ENCODE measurements around the gene CDHR5. TPM values are rescaled to one million over a fixed set of nuclear protein-coding genes. Genes with fewer than 3 reads are reported as not detected.
A peak's percentile ranks its signal among the peaks of the same experiment; 100 is the strongest.

Gene CDHR5
- total and polyA plus RNA-seq, 7 experiments from 2014 or later: not detected

GRCh38 chr11:620935-621814, 3.6 kb downstream of the CDHR5 start:
- H3K36me3 Mint-ChIP-seq: no peaks in the 10 kb centered on the region
- H3K4me3 ChIP-seq (ENCODE audit: low read length): no peak overlapping the region
- H3K4me1 Mint-ChIP-seq: peaks cover 0 to 8% (median 3%) of the 10 kb centered on the region in 7 donors
- no peaks in the 10 kb centered on the region for H3K9me3 Mint-ChIP-seq
- H3K36me3 ChIP-seq (ENCODE audit: control insufficient read depth in 2 of 3, insufficient read depth in 3 of 3, low read length in 3 of 3): no peaks in the 10 kb centered on the region
- no peak overlapping the region for H3K27ac Mint-ChIP-seq
- peaks cover 0 to 5% (median 0%) of the 10 kb centered on the region in 5 donors for H3K27me3 Mint-ChIP-seq
- intact Hi-C loops (cut with micrococcal nuclease): no loop called here
- no peak overlapping the region for H3K27ac ChIP-seq (ENCODE audit: low read depth, low read length)
- H3K27me3 ChIP-seq (ENCODE audit: control insufficient read depth in 2 of 2, insufficient read depth in 2 of 2, low read length in 2 of 2): no peaks in the 10 kb centered on the region
- no peaks in the 10 kb centered on the region for H3K9me3 ChIP-seq (ENCODE audit: control insufficient read depth in 2 of 3, low read length in 3 of 3)
- DNase-seq: peak in 1 of 9 donors; percentile 5
- no peaks in the 10 kb centered on the region for H3K4me1 ChIP-seq (ENCODE audit: control insufficient read depth in 2 of 2, insufficient read depth in 2 of 2, low read length in 2 of 2)
- ChIA-PET POLR2A (no interaction called here), CTCF (no interaction called here)
- H3K4me3 Mint-ChIP-seq: no peak overlapping the region
- peak; percentile 13 for ATAC-seq

GRCh38 chr11:620201-620600, 4.6 kb downstream of the CDHR5 start:
- ChIA-PET CTCF (no interaction called here), POLR2A (interaction anchor here (0.6 kb wide), 1 partner anchor 394 kb away, joined by 3 read pairs; no protein-coding TSS in a partner anchor)
- no peak overlapping the region for H3K4me3 Mint-ChIP-seq
- Histone ChIP-seq H3K27ac (ENCODE audit: low read depth, low read length) (no peak overlapping the region), H3K27me3 (ENCODE audit: control insufficient read depth in 2 of 2, insufficient read depth in 2 of 2, low read length in 2 of 2) (no peaks in the 10 kb centered on the region), H3K36me3 (ENCODE audit: control insufficient read depth in 2 of 3, insufficient read depth in 3 of 3, low read length in 3 of 3) (peaks cover 0 to 7% (median 0%) of the 10 kb centered on the region in 3 experiments), H3K4me1 (ENCODE audit: control insufficient read depth in 2 of 2, insufficient read depth in 2 of 2, low read length in 2 of 2) (peaks cover 0 to under 1% of the 10 kb centered on the region in 2 donors), H3K9me3 (ENCODE audit: control insufficient read depth in 2 of 3, low read length in 3 of 3) (no peaks in the 10 kb centered on the region), H3K4me3 (ENCODE audit: low read length) (no peak overlapping the region)
- peaks cover 0 to 5% (median 0%) of the 10 kb centered on the region in 5 donors for H3K27me3 Mint-ChIP-seq
- no peak overlapping the region for H3K27ac Mint-ChIP-seq
- DNase-seq (no peak), ATAC-seq (no peak)
- peaks cover 0 to 5% (median 0%) of the 10 kb centered on the region in 5 donors for H3K36me3 Mint-ChIP-seq
- H3K9me3 Mint-ChIP-seq: peaks cover 0 to 2% (median 0%) of the 10 kb centered on the region in 11 donors
- intact Hi-C loops (cut with micrococcal nuclease): no loop called here
- H3K4me1 Mint-ChIP-seq: peaks cover 0 to 10% (median 7%) of the 10 kb centered on the region in 7 donors

- H3K9me3 Mint-ChIP-seq: peaks cover 0 to 2% (median 0%) of the 10 kb centered on the region in 11 donors
- H3K27me3 ChIP-seq (ENCODE audit: control insufficient read depth in 2 of 2, insufficient read depth in 2 of 2, low read length in 2 of 2): no peaks in the 10 kb centered on the region
- peaks cover 0 to 5% (median 0%) of the 10 kb centered on the region in 5 donors for H3K36me3 Mint-ChIP-seq
- H3K4me1 Mint-ChIP-seq: peaks cover 0 to 10% (median 8%) of the 10 kb centered on the region in 7 donors
- no peak overlapping the region for H3K4me3 Mint-ChIP-seq
- H3K27ac ChIP-seq (ENCODE audit: low read depth, low read length): no peak overlapping the region
- CTCF ChIA-PET: no interaction called here
- peaks cover 0 to 5% (median 0%) of the 10 kb centered on the region in 5 donors for H3K27me3 Mint-ChIP-seq
- no peak overlapping the region for H3K4me3 ChIP-seq (ENCODE audit: low read length)
- DNase-seq: no peak
- peaks cover 0 to 6% of the 10 kb centered on the region in 2 donors for H3K4me1 ChIP-seq (ENCODE audit: control insufficient read depth in 2 of 2, insufficient read depth in 2 of 2, low read length in 2 of 2)
- no peak for ATAC-seq
- POLR2A ChIA-PET: interaction anchor here (0.6 kb wide), 1 partner anchor 393 kb away, joined by 3 read pairs; no protein-coding TSS in a partner anchor
- intact Hi-C loops (cut with micrococcal nuclease): no loop called here
- no peak overlapping the region for H3K27ac Mint-ChIP-seq
- peaks cover 0 to 8% (median 0%) of the 10 kb centered on the region in 3 experiments for H3K36me3 ChIP-seq (ENCODE audit: control insufficient read depth in 2 of 3, insufficient read depth in 3 of 3, low read length in 3 of 3)
- no peaks in the 10 kb centered on the region for H3K9me3 ChIP-seq (ENCODE audit: control insufficient read depth in 2 of 3, low read length in 3 of 3)
Measured at GRCh38 chr11:619628-620050, 5.1 kb downstream of the CDHR5 start.

DNA sequence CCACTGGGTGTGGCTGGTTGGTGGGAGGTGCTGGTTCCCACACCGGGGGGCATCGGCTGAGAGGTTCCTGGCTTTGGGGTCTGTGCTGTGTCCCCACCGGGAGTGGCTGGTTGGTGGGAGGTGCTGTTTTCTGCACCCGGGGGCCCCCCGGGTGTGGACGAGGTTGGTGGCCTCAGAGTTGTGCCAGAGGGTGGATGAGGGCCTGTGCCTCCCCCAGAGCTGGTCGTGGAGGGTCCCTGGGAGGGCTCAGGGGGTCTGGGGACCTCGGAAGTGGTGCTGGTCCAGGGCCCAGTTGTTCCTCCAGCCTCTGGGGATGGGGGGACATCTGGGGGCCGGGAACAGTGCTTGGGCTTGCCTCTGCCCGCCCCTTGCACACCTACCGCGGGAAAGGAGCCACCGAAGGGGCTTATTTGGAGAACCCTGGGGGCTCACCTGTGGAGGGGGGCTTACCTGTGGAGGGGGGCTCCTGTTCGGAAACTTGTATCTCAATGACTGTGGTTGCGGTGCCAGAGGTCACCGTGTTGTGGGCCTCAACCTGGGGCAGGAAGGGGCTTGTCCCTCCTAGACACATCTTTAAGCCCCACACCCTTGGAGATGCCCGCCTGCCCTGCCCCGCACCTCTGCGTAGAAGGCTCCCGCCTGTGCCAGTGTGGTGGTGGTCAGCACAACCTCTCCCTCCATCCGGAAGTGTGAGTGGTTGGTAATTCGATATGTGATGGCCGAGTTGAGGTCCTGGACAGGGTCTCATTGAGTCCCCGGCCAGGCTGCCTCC, 5.7 kb downstream of the CDHR5 start:
- peaks cover 0 to 5% (median 0%) of the 10 kb centered on the region in 5 donors for H3K27me3 Mint-ChIP-seq
- no peak overlapping the region for H3K4me3 Mint-ChIP-seq
- H3K27me3 ChIP-seq (ENCODE audit: control insufficient read depth in 2 of 2, insufficient read depth in 2 of 2, low read length in 2 of 2): no peaks in the 10 kb centered on the region
- DNase-seq: peak in 1 of 9 donors; percentile 5
- H3K9me3 ChIP-seq (ENCODE audit: control insufficient read depth in 2 of 3, low read length in 3 of 3): no peaks in the 10 kb centered on the region
- H3K27ac Mint-ChIP-seq: no peak overlapping the region
- H3K4me3 ChIP-seq (ENCODE audit: low read length): no peak overlapping the region
- POLR2A ChIA-PET: no interaction called here
- no peak for ATAC-seq
- H3K4me1 ChIP-seq (ENCODE audit: control insufficient read depth in 2 of 2, insufficient read depth in 2 of 2, low read length in 2 of 2): peaks cover 5 to 12% of the 10 kb centered on the region in 2 donors
- H3K4me1 Mint-ChIP-seq: peaks cover 0 to 15% (median 12%) of the 10 kb centered on the region in 7 donors
- intact Hi-C loops (cut with micrococcal nuclease): no loop called here
- H3K36me3 ChIP-seq (ENCODE audit: control insufficient read depth in 2 of 3, insufficient read depth in 3 of 3, low read length in 3 of 3): peaks cover 0 to 8% (median 0%) of the 10 kb centered on the region in 3 experiments
- peaks cover 0 to 11% (median 0%) of the 10 kb centered on the region in 5 donors for H3K36me3 Mint-ChIP-seq
- CTCF ChIA-PET: no interaction called here
- H3K9me3 Mint-ChIP-seq: peaks cover 0 to 2% (median 0%) of the 10 kb centered on the region in 11 donors
- H3K27ac ChIP-seq (ENCODE audit: low read depth, low read length): no peak overlapping the region

DNA sequence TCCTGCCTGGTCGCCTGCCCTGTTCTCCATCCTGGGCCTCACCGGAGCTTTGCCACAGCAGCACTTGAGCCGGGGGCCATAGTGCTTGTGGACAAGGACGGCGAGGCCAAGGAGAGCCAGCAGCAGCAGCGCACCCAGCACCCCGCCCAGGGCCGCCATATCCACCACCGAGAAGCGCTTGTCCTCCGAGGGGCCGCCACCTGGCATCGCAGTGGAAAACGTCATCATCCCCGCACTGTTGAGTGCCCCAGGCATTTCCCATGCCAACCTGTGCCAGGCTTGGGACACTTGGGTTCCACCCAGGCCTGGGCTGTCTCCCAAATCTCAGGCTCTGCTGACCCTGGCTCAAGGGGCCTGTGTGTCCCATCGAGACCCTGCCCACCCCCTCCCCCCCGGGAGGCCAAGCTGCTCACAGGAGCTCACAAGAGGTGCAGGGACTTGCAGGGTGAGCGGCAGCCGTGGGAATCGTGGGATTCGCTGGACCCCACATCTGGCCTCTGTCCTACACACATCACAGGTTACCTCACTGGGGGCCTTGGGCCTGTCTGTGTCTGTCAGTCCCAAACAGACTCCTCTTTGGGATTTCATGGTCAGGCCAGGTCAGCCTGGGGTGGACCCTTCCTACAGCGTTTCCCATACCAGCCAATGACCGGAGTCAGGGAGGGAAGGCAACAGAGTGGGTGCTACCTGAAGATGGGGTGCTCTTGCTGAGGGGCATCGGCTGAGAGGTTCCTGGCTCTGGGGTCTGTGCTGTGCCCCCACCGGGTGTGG, 6.7 kb downstream of the CDHR5 start:
- Histone ChIP-seq H3K9me3 (ENCODE audit: control insufficient read depth in 2 of 3, low read length in 3 of 3) (no peaks in the 10 kb centered on the region), H3K27me3 (ENCODE audit: control insufficient read depth in 2 of 2, insufficient read depth in 2 of 2, low read length in 2 of 2) (no peaks in the 10 kb centered on the region), H3K27ac (ENCODE audit: low read depth, low read length) (no peak overlapping the region), H3K4me3 (ENCODE audit: low read length) (no peak overlapping the region), H3K4me1 (ENCODE audit: control insufficient read depth in 2 of 2, insufficient read depth in 2 of 2, low read length in 2 of 2) (peaks cover 8 to 20% of the 10 kb centered on the region in 2 donors), H3K36me3 (ENCODE audit: control insufficient read depth in 2 of 3, insufficient read depth in 3 of 3, low read length in 3 of 3) (peaks cover 0 to 10% (median 1%) of the 10 kb centered on the region in 3 experiments)
- CTCF ChIA-PET: no interaction called here
- peaks cover 0 to 16% (median 13%) of the 10 kb centered on the region in 7 donors for H3K4me1 Mint-ChIP-seq
- intact Hi-C loops (cut with micrococcal nuclease): loop anchor here in 1 of 2 donors (2.0 kb wide), 1 partner anchor 63 kb away; no protein-coding TSS in a partner anchor
- peak overlapping the region in 1 of 9 donors; percentile 11 for H3K27ac Mint-ChIP-seq
- POLR2A ChIA-PET: no interaction called here
- H3K36me3 Mint-ChIP-seq: peaks cover 0 to 11% (median 0%) of the 10 kb centered on the region in 5 donors
- DNase-seq (no peak), ATAC-seq (no peak)
- H3K4me3 Mint-ChIP-seq: peak overlapping the region in 2 of 10 donors; percentile 12 to 48
- peaks cover 0 to 2% (median 0%) of the 10 kb centered on the region in 11 donors for H3K9me3 Mint-ChIP-seq
- peaks cover 0 to under 1% (median 0%) of the 10 kb centered on the region in 5 donors for H3K27me3 Mint-ChIP-seq
